Natural killer cell (primary cell): ENCODE data around the gene FFAR3. TPM values are rescaled to one million over a fixed set of nuclear protein-coding genes. Genes with fewer than 3 reads are reported as not detected.
"Not testable (repeated sequence)": the region's sequence is repeated elsewhere in the genome, so short reads cannot be mapped to it uniquely, and the experiment has no call there.

Experiments used
- ATAC-seq, 3 donors: fragments of 150-1000 bp in 2 of 3; fragments of 200-7000 bp in 1 of 3; cut with Tn5 transposase; 1 replicate in 1 of 3; 2 replicates in 2 of 3; pipeline ENCODE4 v1.10.0; 2021; ENCODE audit warnings: mild to moderate bottlenecking in 2 of 3, moderate library complexity in 2 of 3
- DNase-seq, 2 donors: peaks; one replicate each; pipeline versions ENCODE4 v3.0.0 to v3.0.0-alpha.2; 2013 to 2021; ENCODE audit warnings: mixed read lengths in 1 of 2
- H3K27ac ChIP-seq: one replicate; pipeline ENCODE4 v1.5.1; 2013; ENCODE audit warnings: mild to moderate bottlenecking, low read length
- H3K27me3 ChIP-seq: one replicate; pipeline ENCODE4 v1.6.1; 2013; ENCODE audit warnings: low read length; ENCODE audit not compliant: control insufficient read depth, insufficient read depth
- H3K36me3 ChIP-seq: one replicate; pipeline ENCODE4 v1.6.1; 2013; ENCODE audit warnings: low read length; ENCODE audit not compliant: control insufficient read depth, insufficient read depth
- H3K4me1 ChIP-seq: one replicate; pipeline ENCODE4 v1.6.1; 2013; ENCODE audit warnings: low read length; ENCODE audit not compliant: control insufficient read depth, insufficient read depth
- H3K4me3 ChIP-seq: one replicate; pipeline ENCODE4 v1.5.1; 2013; ENCODE audit warnings: low read length
- H3K9me3 ChIP-seq: one replicate; pipeline ENCODE4 v1.6.1; 2013; ENCODE audit warnings: low read length; ENCODE audit not compliant: control insufficient read depth, insufficient read depth
- H3K27ac Mint-ChIP-seq, 2 donors: one replicate each; pipeline ENCODE4 v1.8.0; 2022; ENCODE audit warnings: mild to moderate bottlenecking in 2 of 2, mixed read lengths in 2 of 2, moderate library complexity in 1 of 2
- H3K27me3 Mint-ChIP-seq, 2 donors: one replicate each; pipeline ENCODE4 v1.8.0; 2022; ENCODE audit warnings: low read depth in 2 of 2, mixed read lengths in 2 of 2
- H3K36me3 Mint-ChIP-seq: one replicate; pipeline ENCODE4 v1.8.0; 2022; ENCODE audit warnings: mixed read lengths
- H3K4me1 Mint-ChIP-seq, 2 donors: one replicate each; pipeline ENCODE4 v1.8.0; 2022; ENCODE audit warnings: mixed read lengths in 2 of 2
- H3K4me3 Mint-ChIP-seq: one replicate; pipeline ENCODE4 v1.8.0; 2022; ENCODE audit warnings: mild to moderate bottlenecking, moderate library complexity, mixed read lengths
- H3K9me3 Mint-ChIP-seq, 2 donors: one replicate each; pipeline ENCODE4 v1.8.0; 2022; ENCODE audit warnings: mixed read lengths in 2 of 2
- WGBS: methylation state at CpG from one replicate; pipeline ENCODE4 v1.1.7; 2013; ENCODE audit warnings: missing lambda C conversion rate; ENCODE audit not compliant: insufficient coverage; 5-methylcytosine and 5-hydroxymethylcytosine counted together
- intact Hi-C: fragments of 100-400 bp; cut with micrococcal nuclease; formaldehyde crosslinking; loops from one replicate; pipeline ENCODE4 v1.14.2; 2022
- total RNA-seq, 4 donors: library from RNA; stranded (reverse); fragments of 120-200 nt in 1 of 4; gene quantifications; one replicate each; pipeline versions ENCODE4 v1.2.3 to v1.2.4, GENCODE V29; 2013 to 2022
- TF ChIP-seq, protein P1 (sequence below): fragments of 200-600 bp; IDR thresholded peaks from one replicate; pipeline ENCODE4 v1.8.0; 2022; ENCODE audit warnings: antibody characterized with exemption

The FFAR3 gene
- total RNA-seq, 3 donors from 2014 or later (not counting 1 experiment from before 2014, with no cell fraction given), result 0.92 to 2.7 TPM; not detected in 1

DNA sequence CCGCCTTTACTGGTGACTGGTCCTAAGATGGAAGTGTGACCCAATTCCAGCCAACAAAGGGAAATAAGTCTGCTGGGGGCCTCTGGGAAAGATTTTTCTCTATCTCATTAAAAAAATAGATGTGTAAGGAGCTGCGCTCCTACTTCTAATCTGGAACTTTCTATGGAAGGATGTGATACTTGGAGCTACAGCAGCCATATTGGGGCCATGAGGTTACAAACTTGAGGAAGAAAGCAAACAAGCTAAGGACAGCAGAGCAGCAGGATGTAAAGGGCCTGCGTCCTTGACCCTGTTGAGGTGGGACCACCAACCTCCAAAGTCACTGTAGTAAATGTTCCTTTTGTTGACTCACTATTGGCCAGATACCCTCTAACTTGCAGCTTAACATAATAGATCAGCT lies 20.1 kb downstream of the FFAR3 start:
- Histone ChIP-seq H3K4me3 (no peak overlapping the region), H3K36me3 (no peaks in the 10 kb centered on the region), H3K9me3 (no peaks in the 10 kb centered on the region), H3K4me1 (no peaks in the 10 kb centered on the region), H3K27me3 (no peaks in the 10 kb centered on the region), H3K27ac (no peak overlapping the region)
- TF ChIP-seq, protein P1, sequence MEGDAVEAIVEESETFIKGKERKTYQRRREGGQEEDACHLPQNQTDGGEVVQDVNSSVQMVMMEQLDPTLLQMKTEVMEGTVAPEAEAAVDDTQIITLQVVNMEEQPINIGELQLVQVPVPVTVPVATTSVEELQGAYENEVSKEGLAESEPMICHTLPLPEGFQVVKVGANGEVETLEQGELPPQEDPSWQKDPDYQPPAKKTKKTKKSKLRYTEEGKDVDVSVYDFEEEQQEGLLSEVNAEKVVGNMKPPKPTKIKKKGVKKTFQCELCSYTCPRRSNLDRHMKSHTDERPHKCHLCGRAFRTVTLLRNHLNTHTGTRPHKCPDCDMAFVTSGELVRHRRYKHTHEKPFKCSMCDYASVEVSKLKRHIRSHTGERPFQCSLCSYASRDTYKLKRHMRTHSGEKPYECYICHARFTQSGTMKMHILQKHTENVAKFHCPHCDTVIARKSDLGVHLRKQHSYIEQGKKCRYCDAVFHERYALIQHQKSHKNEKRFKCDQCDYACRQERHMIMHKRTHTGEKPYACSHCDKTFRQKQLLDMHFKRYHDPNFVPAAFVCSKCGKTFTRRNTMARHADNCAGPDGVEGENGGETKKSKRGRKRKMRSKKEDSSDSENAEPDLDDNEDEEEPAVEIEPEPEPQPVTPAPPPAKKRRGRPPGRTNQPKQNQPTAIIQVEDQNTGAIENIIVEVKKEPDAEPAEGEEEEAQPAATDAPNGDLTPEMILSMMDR, result no peak
- intact Hi-C loops, result no loop called here
- H3K4me1 Mint-ChIP-seq, result no peaks in the 10 kb centered on the region
- DNase-seq (no peak), ATAC-seq (no peak)
- 99% methylated on average over 3 of the region's 3 CpGs for WGBS
- no peaks in the 10 kb centered on the region for H3K36me3 Mint-ChIP-seq
- no peak overlapping the region for H3K4me3 Mint-ChIP-seq
- H3K9me3 Mint-ChIP-seq, result no peaks in the 10 kb centered on the region
- peaks cover 16 to 31% of the 10 kb centered on the region in 2 donors for H3K27me3 Mint-ChIP-seq
- H3K27ac Mint-ChIP-seq, result no peak overlapping the region

DNA sequence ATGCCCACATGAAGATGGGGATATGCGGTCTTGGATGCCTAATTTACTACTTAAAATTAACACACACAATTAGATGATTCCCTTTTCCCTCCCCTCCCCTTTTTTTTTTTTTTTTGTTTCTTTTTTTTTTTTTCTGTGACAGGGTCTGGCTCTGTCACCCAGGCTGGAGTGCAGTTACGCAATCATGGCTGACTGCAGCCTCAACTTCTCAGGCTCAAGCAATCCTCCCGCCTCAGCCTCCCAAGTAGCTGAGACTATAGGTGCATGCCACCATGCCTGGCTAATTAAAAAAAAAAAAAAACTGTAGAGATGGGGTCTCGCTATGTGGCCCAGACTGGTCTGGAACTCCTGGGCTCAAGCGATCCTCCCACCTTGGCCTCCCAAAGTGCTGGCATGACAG lies 21.3 kb downstream of the FFAR3 start:
- ATAC-seq, result not testable (repeated sequence)

DNA sequence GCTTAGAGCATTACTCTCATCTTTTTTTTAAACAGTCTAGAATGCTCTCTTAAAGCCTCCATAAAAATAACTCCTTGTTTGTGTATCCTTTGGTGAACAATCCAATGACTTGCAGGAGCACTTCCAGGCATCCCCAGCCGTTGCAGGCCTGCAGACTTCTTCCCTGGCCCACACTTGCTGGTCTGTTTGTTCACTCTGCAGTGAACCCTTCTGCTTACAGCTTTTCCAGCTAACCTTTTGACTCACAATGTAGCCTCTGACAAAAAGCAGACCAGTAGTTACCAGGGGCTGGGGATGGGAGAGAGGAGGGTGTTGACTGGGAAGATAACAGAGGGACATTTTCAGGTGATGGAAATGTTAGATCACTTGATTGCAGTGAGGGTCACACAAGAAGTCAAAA lies 21.7 kb downstream of the FFAR3 start:
- Mint-ChIP-seq H3K4me3 (no peak overlapping the region), H3K36me3 (no peaks in the 10 kb centered on the region), H3K9me3 (no peaks in the 10 kb centered on the region), H3K27me3 (peaks cover 12 to 28% of the 10 kb centered on the region in 2 donors), H3K27ac (no peak overlapping the region), H3K4me1 (no peaks in the 10 kb centered on the region)
- Histone ChIP-seq H3K27ac (no peak overlapping the region), H3K9me3 (no peaks in the 10 kb centered on the region), H3K27me3 (no peaks in the 10 kb centered on the region), H3K36me3 (no peaks in the 10 kb centered on the region), H3K4me3 (no peak overlapping the region), H3K4me1 (no peaks in the 10 kb centered on the region)
- no peak for DNase-seq
- intact Hi-C loops, result no loop called here
- no peak for ATAC-seq
- WGBS, result 68% methylated on average over 1 of the region's 1 CpG
- TF ChIP-seq, protein P1, result no peak

More for the DNA sequence above, 21.3 kb downstream of the FFAR3 start:
- H3K36me3 Mint-ChIP-seq, H3K4me3 ChIP-seq, H3K36me3 ChIP-seq, intact Hi-C loops, H3K27ac ChIP-seq, H3K27me3 ChIP-seq, DNase-seq, H3K4me3 Mint-ChIP-seq, H3K9me3 ChIP-seq, H3K4me1 ChIP-seq, H3K9me3 Mint-ChIP-seq, H3K27ac Mint-ChIP-seq, H3K4me1 Mint-ChIP-seq: not testable (repeated sequence)
- WGBS, result 97% methylated on average over 5 of the region's 5 CpGs
- peaks cover 16 to 26% of the 10 kb centered on the region in 2 donors for H3K27me3 Mint-ChIP-seq

DNA sequence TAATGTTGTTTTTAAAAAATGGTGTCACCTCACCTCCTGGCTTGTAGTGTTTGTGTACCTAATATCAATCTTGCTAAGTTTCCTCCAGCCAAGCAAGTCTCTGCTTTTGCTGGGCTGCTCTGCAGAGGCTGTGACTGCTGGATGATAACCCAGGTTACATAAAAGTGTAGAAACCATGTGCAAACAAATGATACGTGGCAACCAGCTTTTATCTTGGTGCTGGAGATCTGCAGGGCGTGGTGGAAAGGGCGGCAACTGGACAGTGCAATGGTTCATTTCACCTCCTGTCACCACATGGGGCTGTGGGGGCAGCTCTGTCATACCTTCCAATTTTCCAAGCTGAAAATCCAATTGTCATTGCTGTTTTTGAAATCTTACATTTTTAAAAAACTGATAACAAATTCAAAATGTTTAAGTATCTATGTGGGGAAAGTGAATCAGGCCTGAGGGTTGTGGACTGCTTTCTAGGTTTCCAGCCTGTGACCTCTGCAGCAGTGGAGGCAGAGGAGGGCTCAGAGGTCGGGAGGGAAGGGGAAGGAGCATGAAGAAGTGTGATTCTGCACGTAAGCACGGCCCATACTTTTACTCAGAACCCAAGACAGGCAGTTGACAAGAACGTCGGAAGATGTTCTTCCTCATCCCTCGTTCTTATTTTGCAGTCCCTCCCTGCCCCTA lies 22.3 kb downstream of the FFAR3 start:
- H3K4me1 ChIP-seq, result no peaks in the 10 kb centered on the region
- no peaks in the 10 kb centered on the region for H3K36me3 Mint-ChIP-seq
- no peaks in the 10 kb centered on the region for H3K9me3 Mint-ChIP-seq
- H3K36me3 ChIP-seq, result no peaks in the 10 kb centered on the region
- no peak overlapping the region for H3K4me3 Mint-ChIP-seq
- peak in 1 of 3 donors; percentile 41 for ATAC-seq
- intact Hi-C loops, result no loop called here
- H3K27ac Mint-ChIP-seq, result no peak overlapping the region
- WGBS, result 76% methylated on average over 9 of the region's 9 CpGs
- H3K9me3 ChIP-seq, result no peaks in the 10 kb centered on the region
- TF ChIP-seq, protein P1, result no peak
- no peaks in the 10 kb centered on the region for H3K4me1 Mint-ChIP-seq
- H3K27me3 ChIP-seq, result no peaks in the 10 kb centered on the region
- DNase-seq, result no peak
- H3K4me3 ChIP-seq, result no peak overlapping the region
- no peak overlapping the region for H3K27ac ChIP-seq
- peaks cover 6 to 22% of the 10 kb centered on the region in 2 donors for H3K27me3 Mint-ChIP-seq
